Transverse colon (tissue), 4 donors: Measurements from ENCODE around the gene NDUFAF2. TPM values are rescaled to one million over a fixed set of nuclear protein-coding genes. Genes with fewer than 3 reads are reported as not detected.

ENCODE experiments used
- DNase-seq: peaks from one replicate; pipeline ENCODE4 v3.0.0-alpha.2; 2019
- H3K27ac ChIP-seq, 4 donors: fragments of 200-600 bp; sonication (generic); 2 replicates each; pipeline ENCODE4 v1.5.1; 2016 to 2018; ENCODE audit warnings: inconsistent platforms in 4 of 4
- H3K27me3 ChIP-seq: fragments of 200-600 bp; sonication (generic); 2 replicates; pipeline ENCODE4 v1.5.1; 2017; ENCODE audit warnings: inconsistent platforms
- H3K36me3 ChIP-seq, 4 donors: fragments of 200-600 bp; sonication (generic); 2 replicates each; pipeline ENCODE4 v1.5.1; 2017 to 2019; ENCODE audit warnings: inconsistent platforms in 4 of 4
- H3K4me1 ChIP-seq, 4 donors: fragments of 200-600 bp; sonication (generic); 2 replicates each; pipeline ENCODE4 v1.5.1; 2017 to 2020; ENCODE audit warnings: inconsistent platforms in 4 of 4
- H3K4me3 ChIP-seq, 4 donors: fragments of 200-600 bp; sonication (generic); 1 replicate in 1 of 4; 2 replicates in 3 of 4; pipeline versions ENCODE4 v1.5.1 to v1.6.1; 2017 to 2019; ENCODE audit warnings: inconsistent platforms in 4 of 4
- H3K9me3 ChIP-seq, 2 donors: fragments of 200-600 bp; sonication (generic); 2 replicates each; pipeline ENCODE4 v1.5.1; 2017 to 2019; ENCODE audit warnings: inconsistent platforms in 2 of 2
- EP300 ChIP-seq: sonication (generic); formaldehyde crosslinking; IDR thresholded peaks from one replicate; pipeline ENCODE4 v1.6.1; 2017; ENCODE audit warnings: antibody characterized with exemption, low read depth
- POLR2A ChIP-seq: fragments of 450-650 bp; IDR thresholded peaks from one replicate; pipeline ENCODE4 v1.6.1; 2016; ENCODE audit warnings: antibody characterized with exemption, mild to moderate bottlenecking, moderate library complexity
- POLR2AphosphoS5 ChIP-seq, 3 donors: sonication (generic); formaldehyde crosslinking; IDR thresholded peaks; one replicate each; pipeline ENCODE4 v1.6.1; 2016; ENCODE audit warnings: antibody characterized with exemption in 3 of 3
- WGBS, 2 donors: methylation state at CpG; one replicate each; pipeline ENCODE4 v1.1.5; 2018; ENCODE audit warnings: low coverage in 1 of 2; 5-methylcytosine and 5-hydroxymethylcytosine counted together
- in situ Hi-C, 4 donors: fragments of 200-750 bp; cut with MboI; loops; one replicate each; pipeline versions ENCODE4 v1.15.0 to v1.15.1; 2017; ENCODE audit warnings: low sequenced_read_pairs in 3 of 4, low pct_ligation_motif_present in 1 of 4, low pct_unique_long_range_greater_than_20kb in 1 of 4
- intact Hi-C: fragments of 100-400 bp; cut with DNase I; formaldehyde crosslinking; loops from one replicate; pipeline ENCODE4 v1.15.1; 2023; ENCODE audit warnings: low total_unique reads
- total RNA-seq, 4 donors: library from RNA; depleted of rRNA; stranded (reverse); fragments of >200 nt; gene quantifications; one replicate each; pipeline ENCODE4 v1.1.0, GENCODE V29; 2016
- TF ChIP-seq, protein P1 (sequence below), 5 experiments: fragments of 200-600 bp in 3 of 5; fragments of 450-650 bp in 2 of 5; sonication (generic) in 3 of 5; IDR thresholded peaks; 1 replicate in 2 of 5; 2 replicates in 3 of 5; pipeline ENCODE4 v1.5.1; 2016 to 2017; ENCODE audit warnings: antibody characterized with exemption in 5 of 5, inconsistent platforms in 3 of 5, mild to moderate bottlenecking in 2 of 5, moderate library complexity in 1 of 5

The NDUFAF2 gene
- total RNA-seq, 4 donors from 2014 or later = 8.2 to 26.5 (median 10.5) TPM

- Histone ChIP-seq H3K4me1 (peaks cover 0 to 23% (median 18%) of the 10 kb centered on the region in 4 donors), H3K27ac (peak overlapping the region; percentile 76 to 90 (median 88)), H3K9me3 (no peaks in the 10 kb centered on the region), H3K4me3 (peak overlapping the region; percentile 56 to 66 (median 64)), H3K36me3 (no peaks in the 10 kb centered on the region), H3K27me3 (no peaks in the 10 kb centered on the region)
- in situ Hi-C loops (loop anchor here in 1 of 4 donors (25.0 kb wide), 1 partner anchor 392 kb away; the partner anchor contains the start of gene ZSWIM6), intact Hi-C loops (no loop called here)
- TF ChIP-seq, protein P1, sequence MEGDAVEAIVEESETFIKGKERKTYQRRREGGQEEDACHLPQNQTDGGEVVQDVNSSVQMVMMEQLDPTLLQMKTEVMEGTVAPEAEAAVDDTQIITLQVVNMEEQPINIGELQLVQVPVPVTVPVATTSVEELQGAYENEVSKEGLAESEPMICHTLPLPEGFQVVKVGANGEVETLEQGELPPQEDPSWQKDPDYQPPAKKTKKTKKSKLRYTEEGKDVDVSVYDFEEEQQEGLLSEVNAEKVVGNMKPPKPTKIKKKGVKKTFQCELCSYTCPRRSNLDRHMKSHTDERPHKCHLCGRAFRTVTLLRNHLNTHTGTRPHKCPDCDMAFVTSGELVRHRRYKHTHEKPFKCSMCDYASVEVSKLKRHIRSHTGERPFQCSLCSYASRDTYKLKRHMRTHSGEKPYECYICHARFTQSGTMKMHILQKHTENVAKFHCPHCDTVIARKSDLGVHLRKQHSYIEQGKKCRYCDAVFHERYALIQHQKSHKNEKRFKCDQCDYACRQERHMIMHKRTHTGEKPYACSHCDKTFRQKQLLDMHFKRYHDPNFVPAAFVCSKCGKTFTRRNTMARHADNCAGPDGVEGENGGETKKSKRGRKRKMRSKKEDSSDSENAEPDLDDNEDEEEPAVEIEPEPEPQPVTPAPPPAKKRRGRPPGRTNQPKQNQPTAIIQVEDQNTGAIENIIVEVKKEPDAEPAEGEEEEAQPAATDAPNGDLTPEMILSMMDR (IDR thresholded peaks at IDR 0.05) = no peak
- no peak for TF ChIP-seq EP300
- TF ChIP-seq POLR2A = no peak
- TF ChIP-seq POLR2AphosphoS5 (IDR thresholded peaks at IDR 0.05) = no peak
- DNase-seq = no peak
- 3 to 7% methylated on average over 3 to 18 of the region's 18 CpGs for WGBS, 2 donors
These were observed 795 bp downstream of the NDUFAF2 start for GRCh38 chr5:60945813-60946187.

- Histone ChIP-seq H3K4me1 (peaks cover 0 to 18% (median 15%) of the 10 kb centered on the region in 4 donors), H3K9me3 (no peaks in the 10 kb centered on the region), H3K4me3 (no peak overlapping the region), H3K27me3 (no peaks in the 10 kb centered on the region), H3K36me3 (no peaks in the 10 kb centered on the region), H3K27ac (no peak overlapping the region)
- intact Hi-C loops = no loop called here
- 97% methylated on average over 1 of the region's 1 CpG; no CpG with 5 or more reads in 1 of the 2 donors for WGBS, 2 donors
- in situ Hi-C loops = loop anchor here in 1 of 4 donors (25.0 kb wide), 1 partner anchor 389 kb away; the partner anchor contains the start of gene ZSWIM6
- no peak for DNase-seq
- TF ChIP-seq POLR2AphosphoS5 (IDR thresholded peaks at IDR 0.05) (no peak), POLR2A (no peak), EP300 (no peak)
- TF ChIP-seq, protein P1 (IDR thresholded peaks at IDR 0.05) = no peak
These were observed 3.7 kb downstream of the NDUFAF2 start for GRCh38 chr5:60948738-60949137.

GRCh38 chr5:60955239-60955638 lies 10.2 kb downstream of the NDUFAF2 start:
- no peak for DNase-seq
- H3K27ac ChIP-seq = no peak overlapping the region
- H3K9me3 ChIP-seq = peaks cover 6 to 8% of the 10 kb centered on the region in 2 donors
- TF ChIP-seq POLR2AphosphoS5 (IDR thresholded peaks at IDR 0.05) (no peak), POLR2A (no peak), EP300 (no peak)
- TF ChIP-seq, protein P1 (IDR thresholded peaks at IDR 0.05) = no peak
- H3K4me1 ChIP-seq = no peaks in the 10 kb centered on the region
- in situ Hi-C loops (no loop called here), intact Hi-C loops (no loop called here)
- H3K36me3 ChIP-seq = no peaks in the 10 kb centered on the region
- H3K4me3 ChIP-seq = no peak overlapping the region
- no peaks in the 10 kb centered on the region for H3K27me3 ChIP-seq
- WGBS, 2 donors = 94 to 95% methylated on average over 3 of the region's 3 CpGs

DNA sequence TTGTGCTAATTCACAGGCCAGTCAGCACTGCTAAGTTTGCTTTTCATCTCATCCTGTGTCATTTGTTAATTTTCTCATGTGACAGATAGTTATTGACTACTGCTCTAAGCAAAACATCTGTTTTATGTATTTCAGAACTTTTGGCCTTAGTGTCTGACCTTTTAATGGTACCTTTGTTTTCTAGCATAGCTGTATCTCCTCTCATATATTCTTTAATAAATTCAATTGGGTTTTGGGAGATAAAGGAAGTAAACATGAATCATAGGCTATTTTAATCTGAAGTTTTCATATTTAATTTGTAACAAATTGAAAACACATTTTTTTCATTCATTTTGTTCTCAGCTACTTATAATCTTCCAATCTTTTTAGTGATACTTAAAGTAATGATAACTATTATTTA lies 13.1 kb downstream of the NDUFAF2 start:
- intact Hi-C loops = no loop called here
- Histone ChIP-seq H3K4me1 (no peaks in the 10 kb centered on the region), H3K36me3 (no peaks in the 10 kb centered on the region), H3K4me3 (no peak overlapping the region), H3K27ac (no peak overlapping the region), H3K9me3 (peaks cover 6 to 8% of the 10 kb centered on the region in 2 donors), H3K27me3 (no peaks in the 10 kb centered on the region)
- DNase-seq = no peak
- no peak for TF ChIP-seq POLR2AphosphoS5 (IDR thresholded peaks at IDR 0.05)
- TF ChIP-seq, protein P1 (IDR thresholded peaks at IDR 0.05) = no peak
- TF ChIP-seq POLR2A = no peak
- TF ChIP-seq EP300 = no peak
- in situ Hi-C loops = no loop called here
